ENCODE measurements around the gene PCDHGA1.

The PCDHGA1 gene

DNA sequence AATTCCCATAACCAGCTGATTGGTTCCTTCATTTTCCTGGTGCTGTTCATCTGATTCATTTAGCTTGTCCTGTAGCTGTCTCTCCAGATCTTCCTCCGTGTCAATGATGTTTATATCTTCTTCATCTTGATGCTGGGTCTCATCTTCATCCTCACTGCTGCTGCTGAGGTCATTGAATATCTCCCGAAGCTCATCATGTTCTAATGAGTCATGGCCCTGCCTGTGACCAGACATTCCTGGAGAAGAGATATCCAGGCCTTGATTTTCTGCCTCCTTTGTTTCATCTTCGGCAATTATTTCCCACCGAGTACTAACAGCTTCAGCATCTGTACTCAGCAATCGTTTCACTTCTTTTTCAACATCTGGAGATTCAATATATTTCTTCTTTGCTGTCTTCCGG is 11.1 kb upstream of the PCDHGA1 start:
- Histone ChIP-seq H3K4me3 (ENCODE audit: low read depth, low read length) (no peak overlapping the region), H3K4me1 (ENCODE audit: control insufficient read depth, insufficient read depth, low read length) (no peaks in the 10 kb centered on the region), H3K9me3 (ENCODE audit: control insufficient read depth, insufficient read depth, low read depth, low read length) (peaks cover 5% of the 10 kb centered on the region; the same call in 1 of the 2 replicates), H3K36me3 (ENCODE audit: control insufficient read depth in 2 of 2, insufficient read depth in 1 of 2, low read length in 2 of 2) (peaks cover 4 to 21% of the 10 kb centered on the region in 2 experiments; a peak in 2 of 3 replicates), H3K27ac (ENCODE audit: extremely low read depth, low read depth, low read length) (no peak overlapping the region)
- ChIA-PET POLR2A (interaction anchor here (1.1 kb wide), 1 partner anchor 20 kb away, joined by 3 read pairs; the partner anchor contains the start of gene PCDHGA2), CTCF (interaction anchor here (0.7 to 3.1 kb wide), 17 partner anchors 10 to 300 kb away, joined by 3 to 32 read pairs (median 3); partner anchors contain the start of genes DIAPH1, PCDHB10, PCDHB15 and PCDHGA1)
- TF ChIP-seq ZNF629 (tag by site-specific recombination; IDR thresholded peaks at IDR 0.05) = no peak; the same call in 1 of the 2 replicates
- no peak for TF ChIP-seq ZNF549 (tag by site-specific recombination; IDR thresholded peaks at IDR 0.05)
- no peak for TF ChIP-seq ZNF24 (tag by site-specific recombination; IDR thresholded peaks at IDR 0.05)
- peak; percentile 27; the same call in 1 of the 2 replicates for TF ChIP-seq ZNF513 (tag by site-specific recombination; IDR thresholded peaks at IDR 0.05)
- no peak for TF ChIP-seq ZNF133 (tag by site-specific recombination; IDR thresholded peaks at IDR 0.05)
- TF ChIP-seq, protein P1, sequence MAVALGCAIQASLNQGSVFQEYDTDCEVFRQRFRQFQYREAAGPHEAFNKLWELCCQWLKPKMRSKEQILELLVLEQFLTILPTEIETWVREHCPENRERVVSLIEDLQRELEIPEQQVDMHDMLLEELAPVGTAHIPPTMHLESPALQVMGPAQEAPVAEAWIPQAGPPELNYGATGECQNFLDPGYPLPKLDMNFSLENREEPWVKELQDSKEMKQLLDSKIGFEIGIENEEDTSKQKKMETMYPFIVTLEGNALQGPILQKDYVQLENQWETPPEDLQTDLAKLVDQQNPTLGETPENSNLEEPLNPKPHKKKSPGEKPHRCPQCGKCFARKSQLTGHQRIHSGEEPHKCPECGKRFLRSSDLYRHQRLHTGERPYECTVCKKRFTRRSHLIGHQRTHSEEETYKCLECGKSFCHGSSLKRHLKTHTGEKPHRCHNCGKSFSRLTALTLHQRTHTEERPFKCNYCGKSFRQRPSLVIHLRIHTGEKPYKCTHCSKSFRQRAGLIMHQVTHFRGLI (tag by site-specific recombination; IDR thresholded peaks at IDR 0.05) = no peak
- TF ChIP-seq KLF16 (tag by site-specific recombination; IDR thresholded peaks at IDR 0.05) = no peak
- TF ChIP-seq, protein P2, sequence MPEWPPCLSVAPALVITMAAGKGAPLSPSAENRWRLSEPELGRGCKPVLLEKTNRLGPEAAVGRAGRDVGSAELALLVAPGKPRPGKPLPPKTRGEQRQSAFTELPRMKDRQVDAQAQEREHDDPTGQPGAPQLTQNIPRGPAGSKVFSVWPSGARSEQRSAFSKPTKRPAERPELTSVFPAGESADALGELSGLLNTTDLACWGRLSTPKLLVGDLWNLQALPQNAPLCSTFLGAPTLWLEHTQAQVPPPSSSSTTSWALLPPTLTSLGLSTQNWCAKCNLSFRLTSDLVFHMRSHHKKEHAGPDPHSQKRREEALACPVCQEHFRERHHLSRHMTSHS (tag by site-specific recombination; IDR thresholded peaks at IDR 0.05) = no peak
- TF ChIP-seq ZBTB8A (tag by site-specific recombination; IDR thresholded peaks at IDR 0.05) = no peak

DNA sequence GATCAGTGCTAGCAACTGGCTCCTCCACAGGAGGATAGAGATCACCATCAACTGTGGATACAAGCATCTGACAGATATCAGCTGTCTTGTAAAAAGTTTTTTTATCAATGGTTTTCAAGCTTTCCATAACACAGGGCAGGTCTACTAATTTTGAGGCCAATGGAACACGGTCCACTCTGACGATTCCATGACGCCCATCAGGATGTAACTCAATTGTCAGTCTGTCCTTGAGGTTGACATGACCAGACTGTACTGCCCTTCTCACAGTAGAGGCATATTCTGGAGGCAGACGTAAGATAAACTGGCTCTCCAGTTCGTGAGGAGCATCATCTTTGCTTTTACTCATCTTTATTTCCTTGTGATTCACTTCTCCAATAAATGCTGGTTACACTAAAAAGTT is 10.6 kb upstream of the PCDHGA1 start:
- no peaks in the 10 kb centered on the region for H3K4me1 ChIP-seq (ENCODE audit: control insufficient read depth, insufficient read depth, low read length)
- peaks cover 5% of the 10 kb centered on the region; the same call in 1 of the 2 replicates for H3K9me3 ChIP-seq (ENCODE audit: control insufficient read depth, insufficient read depth, low read depth, low read length)
- H3K36me3 ChIP-seq (ENCODE audit: control insufficient read depth in 2 of 2, insufficient read depth in 1 of 2, low read length in 2 of 2) = peaks cover 4 to 21% of the 10 kb centered on the region in 2 experiments; a peak in 2 of 3 replicates
- peak overlapping the region; percentile 66 for H3K4me3 ChIP-seq (ENCODE audit: low read depth, low read length)
- TF ChIP-seq ZNF433 (tag by site-specific recombination; IDR thresholded peaks at IDR 0.05; ENCODE audit: low read depth) (no peak), ZNF777 (tag by site-specific recombination; IDR thresholded peaks at IDR 0.05; ENCODE audit: borderline replicate concordance) (no peak)
- TF ChIP-seq, protein P3, sequence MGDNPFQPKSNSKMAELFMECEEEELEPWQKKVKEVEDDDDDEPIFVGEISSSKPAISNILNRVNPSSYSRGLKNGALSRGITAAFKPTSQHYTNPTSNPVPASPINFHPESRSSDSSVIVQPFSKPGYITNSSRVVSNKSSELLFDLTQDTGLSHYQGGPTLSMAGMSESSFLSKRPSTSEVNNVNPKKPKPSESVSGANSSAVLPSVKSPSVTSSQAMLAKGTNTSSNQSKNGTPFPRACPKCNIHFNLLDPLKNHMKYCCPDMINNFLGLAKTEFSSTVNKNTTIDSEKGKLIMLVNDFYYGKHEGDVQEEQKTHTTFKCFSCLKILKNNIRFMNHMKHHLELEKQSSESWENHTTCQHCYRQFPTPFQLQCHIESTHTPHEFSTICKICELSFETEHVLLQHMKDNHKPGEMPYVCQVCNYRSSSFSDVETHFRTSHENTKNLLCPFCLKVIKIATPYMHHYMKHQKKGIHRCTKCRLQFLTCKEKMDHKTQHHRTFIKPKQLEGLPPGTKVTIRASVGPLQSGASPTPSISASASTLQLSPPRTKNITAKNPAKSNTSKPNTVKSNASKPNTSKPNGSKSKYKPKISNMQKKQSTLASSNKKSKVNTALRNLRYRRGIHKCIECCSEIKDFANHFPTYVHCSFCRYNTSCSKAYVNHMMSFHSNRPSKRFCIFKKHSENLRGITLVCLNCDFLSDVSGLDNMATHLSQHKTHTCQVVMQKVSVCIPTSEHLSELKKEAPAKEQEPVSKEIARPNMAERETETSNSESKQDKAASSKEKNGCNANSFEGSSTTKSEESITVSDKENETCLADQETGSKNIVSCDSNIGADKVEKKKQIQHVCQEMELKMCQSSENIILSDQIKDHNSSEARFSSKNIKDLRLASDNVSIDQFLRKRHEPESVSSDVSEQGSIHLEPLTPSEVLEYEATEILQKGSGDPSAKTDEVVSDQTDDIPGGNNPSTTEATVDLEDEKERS (tag by site-specific recombination; IDR thresholded peaks at IDR 0.05) = peak; percentile 20; the same call in 1 of the 2 replicates
- CTCF ChIA-PET = interaction anchor here (0.6 to 3.1 kb wide), 33 partner anchors 8 to 385 kb away, joined by 3 to 32 read pairs (median 4); partner anchors contain the start of genes DIAPH1, PCDHB11, PCDHB14 and PCDHB15
- POLR2A ChIA-PET = interaction anchor here (1.0 to 1.8 kb wide), 10 partner anchors 10 to 299 kb away, joined by 3 to 19 read pairs (median 4); partner anchors contain the start of genes DIAPH1, PCDHGA1, PCDHGA11 and PCDHGA2
- no peak overlapping the region for H3K27ac ChIP-seq (ENCODE audit: extremely low read depth, low read depth, low read length)
